HG03108 (cell line): ENCODE measurements around the gene CAMSAP2.

Experiments used
- ATAC-seq: cut with Tn5 transposase; IDR thresholded peaks from one replicate; pipeline ENCODE4 v1.9.1; 2021; ENCODE audit warnings: moderate library complexity; ENCODE audit not compliant: unreplicated experiment

Gene CAMSAP2

DNA sequence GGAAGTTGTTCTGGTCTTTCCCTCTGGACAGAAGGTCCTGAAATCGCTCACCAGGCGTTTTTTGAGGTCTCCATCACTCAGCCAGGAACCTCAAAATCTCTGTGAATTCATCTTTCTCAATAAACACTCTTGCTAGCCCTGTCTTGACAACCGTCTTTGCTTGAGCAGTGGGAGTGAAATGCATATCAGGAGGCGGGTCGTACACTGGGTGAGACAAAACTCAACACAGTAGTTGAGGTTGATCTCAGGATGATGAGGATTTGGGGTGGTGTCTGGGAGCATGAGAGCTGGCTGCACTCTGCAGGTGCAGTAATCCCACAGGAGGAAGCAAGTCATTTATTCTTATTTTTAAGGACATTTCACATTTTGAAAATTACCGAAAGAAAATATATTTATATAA is 136.0 kb downstream of the CAMSAP2 start:
- ATAC-seq: no peak

DNA sequence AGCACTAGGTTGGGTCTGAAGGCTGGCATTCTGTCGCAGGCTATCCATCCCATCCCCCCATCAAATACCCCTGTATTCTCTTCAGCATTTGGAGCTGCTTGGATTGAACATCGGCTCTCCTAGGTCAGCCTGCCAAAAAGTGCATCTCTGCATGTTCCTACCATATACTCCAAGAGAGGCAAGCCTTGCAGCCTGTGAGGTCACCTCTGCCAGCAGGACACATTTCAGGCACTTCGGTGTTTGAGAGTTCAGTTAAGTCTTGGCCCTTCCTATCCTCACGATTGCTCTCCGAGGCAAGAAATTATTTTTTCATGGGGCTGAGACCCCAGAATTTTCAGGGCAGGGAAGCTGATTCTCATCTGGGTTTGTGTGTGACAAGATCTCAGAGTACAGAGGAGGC is 136.7 kb downstream of the CAMSAP2 start:
- no peak for ATAC-seq

- no peak for ATAC-seq
Measured at GRCh38 chr1:200877010-200877409, 138.3 kb downstream of the CAMSAP2 start.

DNA sequence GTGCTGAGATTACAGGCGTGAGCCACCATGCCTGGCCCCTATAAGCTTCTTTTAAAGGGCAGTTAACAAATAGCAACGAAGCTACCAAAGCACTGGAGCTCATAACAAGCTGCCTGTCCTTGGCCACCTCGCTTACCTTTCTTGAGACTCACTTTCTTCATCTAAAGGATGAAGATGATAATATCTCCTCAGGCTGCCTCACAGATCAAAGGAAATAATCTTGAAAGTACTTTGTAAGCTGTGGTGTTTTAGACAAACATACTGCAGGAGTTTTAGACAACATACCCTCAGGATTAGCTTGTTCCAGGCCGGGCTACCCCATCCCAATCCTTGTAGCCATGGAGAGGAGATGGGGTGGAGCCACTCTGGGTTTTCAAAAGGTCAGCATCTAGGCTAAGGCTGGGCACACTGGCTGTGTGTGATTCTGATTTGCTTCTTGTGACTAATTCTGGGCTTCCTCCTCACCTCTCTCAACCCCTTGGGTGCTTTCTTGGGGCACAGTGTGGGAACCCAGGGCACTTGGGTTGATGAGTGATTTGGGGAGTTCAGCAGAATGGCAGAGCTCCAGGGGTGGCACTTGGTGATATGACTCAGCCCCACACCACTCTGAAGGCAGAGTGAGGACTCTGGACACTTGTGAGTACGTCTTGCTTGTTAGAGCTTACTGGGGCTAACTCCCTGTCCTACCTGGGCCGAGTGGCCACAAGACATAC is 139.3 kb downstream of the CAMSAP2 start:
- ATAC-seq: peak; percentile 71

GRCh38 chr1:200880212-200880611 is 141.5 kb downstream of the CAMSAP2 start:
- peak; percentile 37 for ATAC-seq

DNA sequence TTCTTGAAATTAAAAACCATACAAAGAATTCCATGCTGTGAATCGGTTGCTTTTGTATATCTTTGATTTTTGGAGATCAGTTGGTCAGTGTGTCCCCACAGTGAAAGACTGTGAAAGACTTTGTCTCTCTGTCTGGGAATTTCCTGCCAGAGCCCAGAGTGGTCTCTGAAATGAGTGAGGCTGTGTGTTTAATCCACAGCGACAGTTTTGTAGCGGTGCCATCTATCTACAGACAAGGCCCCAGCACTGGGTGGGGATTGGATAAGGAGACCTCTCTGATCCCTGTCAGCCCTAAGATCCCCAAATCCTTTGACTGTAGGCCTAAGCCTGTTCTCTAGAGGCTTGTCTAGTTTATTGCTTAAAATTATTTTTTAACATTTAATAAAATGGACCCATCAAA is 144.4 kb downstream of the CAMSAP2 start:
- ATAC-seq: no peak

GRCh38 chr1:200885623-200886402 is 147.1 kb downstream of the CAMSAP2 start:
- ATAC-seq: no peak

GRCh38 chr1:200886594-200886993 is 147.9 kb downstream of the CAMSAP2 start:
- ATAC-seq: no peak

DNA sequence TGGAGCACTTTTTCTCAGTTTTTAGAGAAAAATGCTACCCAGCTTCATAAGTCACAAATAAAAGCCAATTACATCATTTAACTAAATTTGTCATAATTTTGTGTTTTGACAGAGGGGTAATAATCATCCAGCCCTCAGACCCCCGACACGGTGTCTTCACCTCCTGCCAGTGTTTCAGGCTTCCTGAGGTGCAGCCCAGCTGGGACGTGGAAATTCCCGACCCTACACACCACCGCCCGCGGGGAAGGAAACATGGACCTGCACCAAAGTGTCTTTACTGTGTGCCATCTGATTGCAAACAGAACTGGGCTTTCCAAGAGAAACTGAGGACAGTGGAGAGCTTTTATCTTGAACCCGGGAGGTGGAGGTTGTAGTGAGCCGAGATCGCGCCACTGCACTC is 148.3 kb downstream of the CAMSAP2 start:
- ATAC-seq: no peak

DNA sequence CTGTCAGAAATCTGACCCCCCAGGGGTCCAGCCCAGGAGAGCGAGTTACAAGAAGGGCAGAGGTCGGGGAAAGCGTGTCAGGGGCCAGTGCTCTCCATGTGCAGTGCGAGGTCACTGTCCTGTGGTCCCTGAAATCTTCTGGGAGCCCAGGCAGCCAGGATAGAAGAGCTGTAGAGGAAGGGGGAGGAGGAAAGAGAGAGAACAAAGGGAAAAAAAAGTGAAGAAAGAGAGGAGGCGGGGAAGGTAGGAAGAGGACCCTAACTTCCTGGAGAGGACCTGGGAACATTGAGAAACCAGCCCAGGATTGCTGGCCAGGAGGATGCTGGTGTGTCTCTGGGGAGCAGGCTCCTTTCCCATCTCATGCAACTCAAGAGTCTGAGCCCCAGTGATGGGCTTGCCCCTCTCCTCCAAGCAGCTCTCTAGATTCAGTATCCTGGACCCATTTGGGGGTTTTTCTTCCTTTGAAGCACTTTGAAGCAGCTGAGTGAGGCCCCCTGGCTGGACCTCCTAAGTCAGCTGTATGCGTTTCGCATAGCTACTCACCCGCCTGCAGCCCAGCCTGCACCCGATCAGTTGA is 149.2 kb downstream of the CAMSAP2 start:
- no peak for ATAC-seq

DNA sequence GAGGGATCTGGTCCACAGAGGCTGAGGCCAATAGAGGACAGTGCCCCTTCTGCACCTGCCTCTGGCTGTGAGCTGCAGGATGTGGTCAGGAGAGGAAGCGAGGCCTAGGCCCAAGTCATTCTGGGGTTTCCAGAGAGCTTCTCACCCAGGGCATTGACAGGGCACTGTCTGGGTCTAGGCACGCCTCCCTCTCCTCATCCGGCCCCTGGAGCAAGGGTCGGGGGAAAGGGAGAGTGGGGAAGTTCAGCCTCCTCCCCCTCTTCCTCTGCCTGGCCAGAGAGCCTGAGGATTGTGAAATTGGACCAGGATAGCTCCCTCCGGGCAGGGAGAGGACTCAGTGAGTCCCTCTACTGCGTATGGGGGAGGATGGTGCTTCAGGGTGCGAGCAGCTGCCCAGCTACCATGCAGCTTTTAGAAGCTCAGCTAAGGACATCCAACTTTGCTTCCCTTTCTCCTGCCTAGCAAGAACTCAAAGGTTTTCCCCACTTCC is 149.7 kb downstream of the CAMSAP2 start:
- peak; percentile 88 for ATAC-seq

GRCh38 chr1:200889571-200889970 is 150.9 kb downstream of the CAMSAP2 start:
- ATAC-seq: no peak

- no peak for ATAC-seq
Measured at GRCh38 chr1:200890027-200890426, 151.3 kb downstream of the CAMSAP2 start.

GRCh38 chr1:200890818-200891773 is 152.4 kb downstream of the CAMSAP2 start:
- no peak for ATAC-seq

GRCh38 chr1:200891774-200892157 is 153.1 kb downstream of the CAMSAP2 start:
- ATAC-seq: no peak

GRCh38 chr1:200892546-200892945 is 153.9 kb downstream of the CAMSAP2 start:
- no peak for ATAC-seq

- no peak for ATAC-seq
Measured at GRCh38 chr1:200892958-200893357, 154.3 kb downstream of the CAMSAP2 start.

DNA sequence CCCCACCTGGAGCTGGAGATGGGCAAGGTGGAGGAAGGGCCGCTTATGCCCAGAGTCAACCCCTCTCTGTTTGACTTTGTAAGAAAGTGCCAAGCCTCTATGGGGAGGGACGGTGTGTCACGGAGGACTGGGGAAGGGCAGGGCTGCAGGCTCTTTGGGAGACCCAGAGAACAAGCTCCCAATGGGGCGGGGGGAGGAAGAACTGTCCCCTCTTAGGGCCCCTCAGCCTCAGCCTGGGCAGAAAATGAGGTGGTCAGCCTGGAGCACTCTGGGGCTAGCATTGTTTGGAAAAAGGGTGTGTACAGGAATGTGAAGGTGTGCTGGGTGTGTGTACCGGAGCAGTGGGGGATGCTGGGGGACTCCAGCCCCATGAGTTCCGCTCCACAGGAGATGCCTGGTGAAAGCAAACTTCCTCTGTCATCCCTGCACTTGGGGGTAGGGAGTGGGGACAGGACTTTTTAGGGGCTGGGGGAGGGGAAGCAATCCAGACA is 154.8 kb downstream of the CAMSAP2 start:
- no peak for ATAC-seq

- ATAC-seq: no peak
Measured at GRCh38 chr1:200894712-200895442, 156.2 kb downstream of the CAMSAP2 start, which contains the start of gene INAVA. Gene INAVA (plus strand): TSS chr1:200894900. CDS start chr1:200898401, 3,501 bp downstream.

DNA sequence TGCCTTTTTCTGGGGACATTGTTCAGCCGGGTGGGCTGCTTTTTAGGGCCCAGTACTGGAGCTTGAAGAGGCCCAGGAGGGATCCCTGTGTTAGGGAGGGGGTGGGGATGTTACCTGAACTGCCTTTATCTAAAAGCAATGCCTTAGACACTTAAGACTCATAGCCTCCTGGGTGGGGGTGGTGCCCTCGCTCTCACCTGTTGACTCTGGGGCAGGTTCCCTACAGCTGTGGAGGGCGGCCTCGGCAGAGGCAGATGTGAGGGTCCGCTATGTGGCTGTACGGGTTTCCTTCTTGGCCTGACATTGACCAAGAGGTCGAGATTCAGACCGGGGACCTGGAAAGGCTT is 156.7 kb downstream of the CAMSAP2 start:
- ATAC-seq: no peak
